Heart left ventricle (tissue), 13 donors: ENCODE results near the gene GNAQ.

Experiments
- CTCF ChIP-seq, 12 donors: fragments of 200-600 bp; sonication (generic) in 4 of 12; IDR thresholded peaks; one replicate each; pipeline versions ENCODE4 v1.5.0 to v1.8.0; 2018 to 2022; ENCODE audit warnings: antibody characterized with exemption in 12 of 12, mild to moderate bottlenecking in 5 of 12
- POLR2A ChIP-seq, 2 donors: fragments of 450-650 bp; IDR thresholded peaks; one replicate each; pipeline ENCODE4 v1.6.1; 2017; ENCODE audit warnings: antibody characterized with exemption in 2 of 2, mild to moderate bottlenecking in 2 of 2, moderate library complexity in 2 of 2
- donor health status: ischemic (EF 13 %, LVEDD 7.1; RV severe dilation, severe dysfunction).
- donor health status: DM: no; HTN: yes; CAD: no.
- donor health status: DM: no; HTN: no; CAD: no.
- donor health status: ischemic (EF 25% LVEDD 6.9; RV normal size, moderate dysfunction).
- donor health status: ischemic (EF 25% LVEDD 5.7; RV mildly dilated, moderate dysfunction).
- donor health status: ischemic (EF 35%, LVEDD 5.7; RV mildly dilated, moderate dysfunction).
- donor health status: nonischemic (EF 11% LVEDD 7.7; RV severe dilation, severe dysfunction).
- donor health status: DM: yes; HTN: yes; CAD: no.
- donor health status: PGD.
- donor health status: ischemic (EF 29% LVEDD 5.4; RV normal size, mild dysfunction).
- donor health status: nonischemic (EF 23%, LVEDD 6.1; RV moderate dilation, normal function).

DNA sequence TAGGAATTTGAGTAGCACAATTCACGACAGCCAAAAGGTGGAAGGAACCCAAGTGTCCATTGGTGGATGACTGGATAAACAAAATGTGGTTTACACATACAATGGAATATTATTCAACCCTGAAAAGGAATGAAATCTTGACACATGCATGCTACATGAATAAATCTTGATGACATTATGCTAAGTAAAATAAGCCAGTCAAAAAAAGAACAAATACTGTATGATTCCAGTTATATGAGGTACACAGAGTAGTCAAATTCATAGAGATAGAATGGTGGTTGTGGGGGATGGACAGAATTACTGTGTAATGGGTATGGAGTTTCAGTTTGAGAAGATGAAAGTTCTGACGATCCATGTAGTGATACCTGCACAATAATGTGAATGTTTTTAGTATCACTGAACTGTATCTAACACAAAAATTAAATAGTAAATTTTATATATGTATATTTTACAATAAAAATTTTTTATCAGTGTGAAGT, 265.8 kb downstream of the GNAQ start:
- no peak for TF ChIP-seq CTCF (IDR thresholded peaks at IDR 0.05)
- TF ChIP-seq POLR2A (IDR thresholded peaks at IDR 0.05), result no peak
